Right hindlimb (tissue), 1 donor: ENCODE measurements around the gene DPEP1.
"Not testable (repeated sequence)": the region's sequence is repeated elsewhere in the genome, so short reads cannot be mapped to it uniquely, and the experiment has no call there.

Experiments
- DNase-seq: peaks from one replicate; pipeline ENCODE4 v3.0.0-alpha.2; 2018

The DPEP1 gene

DNA sequence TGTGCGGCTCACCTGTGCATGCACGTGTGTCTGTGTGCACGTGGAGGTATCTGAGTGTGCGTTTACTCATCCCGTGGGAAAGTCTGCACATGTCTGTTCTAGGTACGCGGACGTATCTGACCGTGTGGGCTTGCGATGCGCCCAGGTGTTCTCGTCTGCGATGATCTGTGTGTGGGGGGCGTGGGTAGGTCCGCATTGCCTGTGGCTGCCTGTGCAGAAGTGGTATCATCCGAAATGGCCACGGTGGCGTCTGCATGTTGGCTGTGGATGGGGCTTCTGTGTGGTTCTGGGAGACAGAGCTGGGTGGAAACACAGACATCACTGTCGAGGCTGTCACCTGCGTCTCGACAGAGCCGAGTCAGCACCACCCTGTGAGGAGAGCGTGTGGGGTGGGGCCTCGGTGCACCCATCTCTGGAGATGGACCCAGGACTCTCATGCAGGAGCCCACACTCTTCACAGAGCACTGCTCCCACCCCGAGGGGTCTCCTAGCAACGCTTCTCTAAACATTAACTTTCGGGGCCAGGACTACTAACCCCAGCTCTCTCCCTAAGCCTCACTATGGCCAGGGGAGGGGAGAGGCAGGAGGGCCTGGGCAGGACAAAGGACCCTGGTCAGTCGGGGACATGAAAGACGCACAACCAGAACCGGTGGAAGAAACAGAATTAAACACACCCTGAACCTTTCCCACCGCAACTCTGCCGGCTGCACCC, 8.4 kb downstream of the DPEP1 start:
- no peak for DNase-seq

DNA sequence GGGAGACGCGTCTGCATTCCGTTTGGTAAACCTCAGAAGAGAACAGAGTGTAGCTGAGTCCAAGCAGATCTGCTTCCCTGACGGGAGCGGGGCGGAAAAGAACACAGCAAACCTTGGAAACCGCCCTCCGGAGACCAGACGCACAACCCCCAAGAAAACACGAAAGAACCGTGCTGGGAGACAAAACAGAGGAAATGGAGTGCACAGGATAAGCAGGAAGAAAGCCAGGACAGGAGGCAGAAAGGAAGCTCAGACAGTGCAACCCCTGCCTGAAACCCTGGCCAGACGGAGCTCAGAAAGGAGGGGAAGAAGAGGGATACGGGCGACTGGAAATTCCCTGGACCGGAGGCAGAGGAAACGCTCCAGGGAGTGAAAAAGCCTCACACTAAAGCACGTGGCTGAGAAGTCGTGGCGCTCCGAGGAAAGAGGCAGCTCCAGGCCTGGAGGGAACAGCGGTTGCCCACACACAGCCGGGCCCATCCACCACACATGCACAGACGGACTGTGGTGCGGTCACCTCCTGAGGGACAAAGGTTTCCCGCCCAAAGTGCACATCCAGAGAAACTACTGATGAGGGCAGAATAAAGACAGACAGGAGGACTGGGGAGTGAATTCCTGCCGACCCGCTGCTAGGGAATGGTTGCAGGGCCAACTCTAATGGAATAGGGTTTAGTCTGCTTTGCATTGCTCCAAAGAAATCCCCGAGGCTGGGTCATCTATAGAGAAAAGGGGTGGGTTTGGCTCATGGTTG, 10.2 kb downstream of the DPEP1 start:
- DNase-seq: no peak

DNA sequence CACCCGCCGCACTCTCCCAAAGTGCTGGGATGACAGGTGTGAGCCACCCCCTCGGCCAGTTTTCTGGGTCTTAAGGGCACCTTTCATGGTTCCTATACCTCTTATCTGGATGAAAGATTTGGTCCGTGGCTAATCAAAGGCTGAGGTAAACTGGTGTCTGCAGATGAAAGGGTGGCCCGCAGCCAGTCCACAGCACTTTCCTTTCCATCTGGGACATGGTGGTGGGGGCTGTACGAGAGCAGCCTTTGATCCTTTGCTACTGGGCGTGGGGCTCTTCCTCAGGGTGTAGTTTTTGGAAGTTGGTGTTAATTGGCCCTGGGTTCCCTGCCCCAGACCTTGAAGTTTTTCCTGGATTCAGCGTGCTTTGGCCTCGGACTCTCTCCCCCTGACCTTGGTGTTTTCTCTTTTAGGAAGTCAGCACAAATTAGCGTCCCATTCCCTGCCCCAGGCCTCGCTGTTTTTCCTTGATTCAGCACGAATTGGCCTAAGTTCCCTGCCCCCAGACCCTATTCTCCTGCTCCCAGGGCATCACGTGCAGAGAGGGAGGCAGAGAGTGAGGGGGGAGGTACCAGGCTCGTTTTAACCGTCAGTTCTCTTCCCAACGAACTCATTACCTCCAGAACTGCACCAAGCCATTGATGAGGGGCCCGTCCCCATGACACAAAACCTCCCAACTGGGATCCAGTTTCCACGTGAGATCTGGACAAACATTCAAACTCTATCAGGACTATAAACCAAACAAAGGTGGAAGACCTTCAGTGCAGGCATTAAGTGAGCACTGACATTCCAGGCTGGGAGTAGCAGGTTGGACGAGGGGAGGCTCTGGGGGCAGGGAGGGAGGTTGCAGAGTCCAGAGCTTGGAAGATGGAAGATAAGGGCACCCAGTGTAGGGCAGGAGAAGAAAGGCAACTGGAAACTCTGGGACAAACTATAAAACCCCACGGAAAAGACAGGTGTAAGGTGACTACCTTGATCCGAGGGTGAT, 11.6 kb downstream of the DPEP1 start:
- DNase-seq: no peak

DNA sequence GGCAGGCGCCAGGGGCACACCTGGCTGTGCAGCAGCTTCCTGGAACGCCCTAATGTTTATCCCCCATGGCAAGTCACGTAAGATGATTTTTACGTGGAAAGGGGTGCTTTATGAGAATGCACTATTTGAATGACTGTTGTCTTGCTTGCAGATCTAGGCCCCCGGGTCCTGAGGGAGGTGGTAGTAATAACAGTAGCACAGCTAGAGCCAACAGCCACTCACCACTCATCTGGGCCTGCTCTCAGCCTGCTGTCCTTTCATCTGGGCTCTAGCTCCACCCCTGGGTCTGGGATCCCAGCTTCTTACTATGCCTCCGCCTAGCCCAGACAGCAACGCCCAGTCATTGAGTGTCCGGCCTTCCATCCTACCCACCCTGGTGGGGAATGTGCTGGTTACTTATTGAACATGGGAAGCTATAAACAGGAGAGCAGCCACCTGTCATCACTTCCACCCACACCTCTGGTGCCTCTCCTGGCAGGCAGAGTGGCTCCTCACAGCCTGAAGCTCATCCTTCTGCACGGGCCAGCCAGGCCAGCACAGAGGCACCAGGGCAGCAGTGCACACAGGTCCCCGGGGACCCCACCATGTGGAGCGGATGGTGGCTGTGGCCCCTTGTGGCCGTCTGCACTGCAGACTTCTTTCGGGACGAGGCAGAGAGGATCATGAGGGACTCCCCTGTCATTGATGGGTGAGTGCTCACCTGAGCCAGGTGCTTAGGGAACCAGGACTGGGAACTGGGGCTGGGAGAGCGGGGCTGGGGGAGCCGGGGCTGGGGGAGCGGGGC, 16.6 kb downstream of the DPEP1 start:
- no peak for DNase-seq

DNA sequence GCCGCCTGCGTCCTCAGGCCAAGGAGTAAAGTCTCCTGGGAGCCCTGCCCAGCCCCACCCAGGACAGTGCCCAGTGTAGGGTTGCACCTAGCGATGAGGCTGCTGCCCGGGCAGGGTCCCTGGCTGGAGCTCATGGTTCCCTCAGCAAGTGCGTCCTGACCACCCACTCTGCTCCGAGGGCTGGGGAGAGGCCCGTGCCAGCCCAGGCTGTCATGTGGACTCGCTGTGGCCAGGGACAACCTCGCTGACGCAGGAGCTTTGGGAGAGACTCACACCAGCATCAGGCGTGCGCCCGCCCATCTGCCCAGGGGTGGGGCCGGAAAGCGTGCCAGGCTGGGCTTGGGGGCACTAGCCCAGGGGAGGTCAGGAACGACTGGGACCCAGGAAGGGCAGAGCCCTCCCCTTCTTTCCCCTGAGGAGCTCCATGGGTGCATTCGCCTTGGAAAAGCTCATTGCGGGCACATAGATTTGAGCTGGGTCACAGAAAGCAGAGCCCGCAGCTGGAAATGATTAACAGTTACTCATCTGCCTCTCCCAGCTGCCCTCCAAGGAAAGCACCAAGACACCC, 19.7 kb downstream of the DPEP1 start:
- no peak for DNase-seq

DNA sequence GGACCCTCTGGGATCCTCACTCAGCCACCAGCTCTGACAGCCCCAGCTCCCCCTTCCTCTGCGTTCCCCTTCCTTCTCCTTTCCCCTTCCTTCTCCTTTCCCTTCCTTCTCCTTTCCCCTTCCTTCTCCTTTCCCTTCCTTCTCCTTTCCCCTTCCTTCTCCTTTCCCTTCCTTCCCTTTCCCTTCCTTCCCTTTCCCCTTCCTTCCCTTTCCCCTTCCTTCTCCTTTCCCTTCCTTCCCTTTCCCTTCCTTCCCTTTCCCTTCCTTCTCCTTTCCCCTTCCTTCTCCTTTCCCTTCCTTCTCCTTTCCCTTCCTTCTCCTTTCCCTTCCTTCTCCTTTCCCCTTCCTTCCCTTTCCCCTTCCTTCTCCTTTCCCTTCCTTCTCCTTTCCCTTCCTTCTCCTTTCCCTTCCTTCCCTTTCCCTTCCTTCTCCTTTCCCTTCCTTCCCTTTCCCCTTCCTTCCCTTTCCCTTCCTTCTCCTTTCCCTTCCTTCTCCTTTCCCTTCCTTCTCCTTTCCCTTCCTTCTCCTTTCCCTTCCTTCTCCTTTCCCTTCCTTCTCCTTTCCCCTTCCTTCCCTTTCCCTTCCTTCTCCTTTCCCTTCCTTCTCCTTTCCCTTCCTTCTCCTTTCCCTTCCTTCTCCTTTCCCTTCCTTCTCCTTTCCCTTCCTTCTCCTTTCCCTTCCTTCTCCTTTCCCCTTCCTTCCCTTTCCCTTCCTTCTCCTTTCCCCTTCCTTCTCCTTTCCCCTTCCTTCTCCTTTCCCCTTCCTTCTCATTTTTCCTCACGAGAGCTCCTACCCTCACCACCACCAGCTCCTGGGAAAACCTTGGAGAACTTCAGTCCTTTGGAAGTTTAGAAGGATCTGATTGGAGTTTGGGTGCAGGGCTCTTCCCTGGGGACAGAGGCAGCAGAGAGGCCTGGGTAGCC, 21.3 kb downstream of the DPEP1 start:
- not testable (repeated sequence) for DNase-seq

DNA sequence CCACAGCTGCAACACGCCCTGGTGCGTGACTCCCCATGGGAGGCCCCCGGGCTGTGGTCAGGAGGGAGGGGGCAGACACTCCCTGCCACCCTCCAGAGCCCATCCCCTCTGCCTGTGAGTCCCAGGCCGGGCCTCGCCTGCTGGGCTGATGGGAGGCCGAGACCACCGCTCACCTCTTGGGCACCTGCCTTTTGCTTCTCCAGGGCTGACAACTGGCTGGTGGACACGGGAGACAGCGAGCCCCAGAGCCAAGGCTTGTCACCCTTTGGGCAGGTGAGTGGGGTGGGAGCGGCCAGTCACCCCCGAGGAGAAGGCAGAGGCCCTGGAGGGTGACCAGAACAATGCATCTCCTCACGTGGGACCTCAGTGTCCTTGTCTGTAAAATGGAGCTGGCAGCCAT, 23.2 kb downstream of the DPEP1 start:
- DNase-seq: no peak

DNA sequence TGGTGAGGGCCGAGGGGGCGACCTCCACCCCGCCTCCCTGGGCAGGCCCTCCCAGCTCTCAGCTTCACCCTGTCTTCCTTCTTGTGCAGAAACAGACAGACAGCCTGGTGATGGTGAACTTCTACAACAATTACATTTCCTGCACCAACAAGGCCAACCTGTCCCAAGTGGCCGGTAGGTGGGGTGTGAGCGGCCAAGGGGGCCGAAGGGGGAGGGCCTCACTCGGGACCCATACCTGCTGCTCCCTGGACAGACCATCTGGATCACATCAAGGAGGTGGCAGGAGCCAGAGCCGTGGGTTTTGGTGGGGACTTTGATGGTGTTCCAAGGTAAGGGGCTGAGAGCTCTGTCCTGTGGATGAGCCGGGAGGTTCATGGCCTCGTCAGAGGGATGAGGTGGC, 23.9 kb downstream of the DPEP1 start:
- no peak for DNase-seq

DNA sequence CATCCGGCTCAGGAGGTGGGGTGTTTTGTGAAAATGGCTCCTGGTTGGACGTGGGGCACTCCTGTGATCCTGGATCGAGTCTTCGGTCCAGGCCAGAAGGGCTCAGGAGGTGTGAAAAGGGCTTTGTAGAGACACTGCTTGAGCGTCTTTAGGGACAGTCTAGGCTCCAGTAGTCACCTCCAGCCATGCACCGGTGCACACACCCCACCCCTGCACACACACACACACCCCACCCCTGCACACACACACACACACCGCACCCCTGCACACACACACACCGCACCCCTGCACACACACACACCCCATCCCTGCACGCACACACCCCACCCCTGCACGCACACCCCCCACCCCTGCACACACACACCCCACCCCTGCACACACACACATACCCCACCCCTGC, 25.0 kb downstream of the DPEP1 start:
- DNase-seq: no peak

DNA sequence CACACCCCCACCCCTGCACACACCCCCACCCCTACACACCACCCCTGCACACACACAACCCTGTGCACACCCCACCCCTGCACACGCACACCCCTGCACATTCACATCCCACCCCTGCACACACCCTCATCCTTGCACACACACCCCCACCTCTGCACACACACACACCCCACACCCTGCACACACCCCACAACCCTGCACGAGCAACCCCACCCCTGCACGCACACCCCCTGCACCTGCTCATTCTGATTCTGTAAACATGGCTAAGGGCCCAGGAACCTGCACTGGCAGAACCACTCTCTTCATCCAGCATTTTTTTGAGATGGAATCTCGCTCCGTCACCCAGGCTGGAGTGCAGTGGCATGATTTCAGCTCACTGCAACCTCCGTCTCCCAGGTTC, 25.9 kb downstream of the DPEP1 start:
- no peak for DNase-seq

DNA sequence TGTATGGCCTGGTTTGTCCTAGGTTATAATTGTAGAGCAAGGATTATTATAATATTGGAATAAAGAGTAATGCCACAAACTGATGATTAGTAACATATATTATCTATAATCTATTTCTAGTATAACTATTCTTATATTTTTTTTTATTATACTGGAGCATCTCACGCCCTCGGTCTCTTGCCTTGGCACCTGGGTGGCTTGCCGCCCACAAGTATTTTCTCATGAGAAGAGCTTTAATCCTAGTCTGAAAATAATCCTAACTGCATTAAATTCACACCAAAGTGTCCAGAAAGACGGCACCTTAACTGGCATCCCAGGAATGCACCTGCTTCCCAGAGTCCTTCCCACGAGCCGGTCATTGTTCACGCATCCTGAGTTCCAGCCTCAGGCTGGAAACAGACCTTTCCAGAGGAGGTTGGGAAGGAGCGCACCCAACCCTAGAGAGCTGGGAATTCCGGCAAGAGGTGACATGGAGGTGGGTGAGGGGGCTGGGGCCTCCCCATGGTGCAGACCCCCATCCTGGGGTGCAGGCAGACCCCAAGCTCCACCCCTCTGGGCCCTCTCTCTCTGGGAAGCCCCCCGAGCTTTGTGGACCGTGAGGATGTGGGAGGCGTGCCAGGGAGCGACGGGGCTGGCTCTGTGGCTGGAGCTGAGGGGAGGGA, 28.1 kb downstream of the DPEP1 start:
- DNase-seq: no peak

DNA sequence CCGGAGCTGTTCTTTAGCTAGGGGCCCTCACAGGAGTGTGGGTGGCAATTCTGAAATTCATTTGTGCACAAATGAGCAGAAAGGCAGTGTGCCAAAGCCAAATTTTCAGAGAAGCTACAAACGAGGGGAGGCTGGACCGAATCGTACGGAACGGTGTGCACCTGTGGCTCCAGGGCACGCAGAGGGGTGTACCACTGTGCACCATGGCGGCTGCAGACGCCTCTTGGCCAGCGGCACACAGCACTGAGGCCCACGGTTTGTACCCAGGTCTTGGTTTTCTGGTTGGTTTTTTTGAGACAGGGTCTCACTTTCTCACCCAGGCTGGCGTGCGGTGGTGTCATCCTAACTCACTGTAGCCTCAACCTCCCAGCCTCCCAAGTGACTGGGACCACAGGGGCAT, 29.1 kb downstream of the DPEP1 start:
- DNase-seq: no peak

DNA sequence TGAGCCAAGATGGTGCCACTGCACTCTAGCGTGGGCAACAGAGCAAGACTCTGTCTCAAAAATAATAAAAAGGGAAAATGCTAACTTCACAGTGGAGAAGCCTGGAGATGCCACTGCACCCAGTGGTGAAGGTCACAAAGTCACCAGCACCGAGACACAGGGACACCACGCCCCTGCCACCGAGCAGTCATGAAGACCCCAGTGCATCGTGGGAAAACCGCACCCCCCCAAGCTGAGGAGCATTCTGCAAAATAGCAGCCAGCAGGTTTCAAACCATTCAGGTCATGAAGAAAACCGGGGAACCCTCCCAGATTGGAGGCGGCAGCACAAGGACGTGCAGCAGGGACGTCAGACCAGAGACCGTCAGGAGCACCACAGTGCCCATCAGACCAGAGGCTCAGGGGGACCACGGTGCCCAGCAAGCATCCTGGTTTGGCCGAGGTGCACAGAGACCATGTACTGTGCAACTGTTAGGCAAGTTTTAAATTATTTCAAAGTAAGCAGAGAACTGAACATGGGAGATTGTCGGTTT, 30.4 kb downstream of the DPEP1 start:
- no peak for DNase-seq

DNA sequence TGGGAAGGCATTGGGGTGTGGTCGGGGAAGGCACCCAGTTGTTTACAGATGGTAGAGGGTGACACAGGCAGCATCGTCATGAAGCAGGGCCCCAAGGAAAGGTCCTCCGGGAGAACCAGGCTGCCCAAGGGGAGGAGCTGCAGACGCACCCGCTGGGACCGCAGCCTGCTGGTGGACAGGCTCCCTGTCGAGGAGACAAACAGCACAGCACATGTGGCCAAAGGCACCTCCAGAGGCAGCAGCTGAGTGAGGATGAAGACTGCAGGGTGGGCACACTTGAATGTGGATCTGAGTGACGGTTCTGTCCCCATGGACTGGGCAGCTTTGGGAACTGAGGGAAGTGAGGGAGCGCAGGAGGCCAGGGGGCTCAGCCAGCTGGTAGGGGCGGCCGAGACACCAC, 31.7 kb downstream of the DPEP1 start:
- no peak for DNase-seq

DNA sequence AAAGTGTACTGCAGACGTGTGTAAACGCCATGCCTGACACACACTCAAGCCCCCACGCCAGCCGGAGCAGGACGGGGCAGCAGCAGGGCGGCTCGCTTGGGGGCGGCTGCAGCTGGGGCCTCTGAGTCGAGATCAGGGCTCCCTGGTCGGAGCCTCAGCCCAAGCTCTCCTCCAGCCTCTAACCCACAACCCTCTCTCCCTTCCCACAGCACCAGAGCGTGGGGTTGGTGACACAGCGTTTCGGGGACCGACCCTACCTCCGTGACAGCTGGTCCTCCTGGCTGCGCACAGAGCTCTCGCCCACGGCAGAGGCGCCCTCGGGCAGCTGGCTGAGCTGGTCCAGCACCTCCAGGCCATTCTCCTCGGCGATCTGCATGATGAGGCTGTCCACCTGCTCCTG, 32.8 kb downstream of the DPEP1 start:
- DNase-seq: no peak

DNA sequence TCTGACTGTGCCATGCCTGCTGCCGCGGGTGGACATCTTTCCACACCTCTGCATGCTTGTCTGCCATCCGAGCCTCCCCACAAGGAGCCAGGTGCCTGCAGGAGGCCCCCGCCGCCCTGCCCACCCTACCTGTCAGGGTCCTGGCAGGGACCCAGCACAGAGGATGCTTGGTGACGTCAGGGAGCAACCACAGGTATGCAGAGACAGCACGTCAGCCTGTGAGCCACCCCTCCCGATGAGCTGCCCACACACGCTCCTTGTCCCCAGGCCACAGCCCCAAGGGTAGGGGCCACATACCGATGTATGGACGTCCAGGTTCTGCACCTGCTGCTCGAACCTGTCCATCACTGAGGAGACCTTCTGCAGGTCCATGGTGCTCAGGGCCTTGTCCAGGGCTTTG, 33.5 kb downstream of the DPEP1 start:
- no peak for DNase-seq

DNA sequence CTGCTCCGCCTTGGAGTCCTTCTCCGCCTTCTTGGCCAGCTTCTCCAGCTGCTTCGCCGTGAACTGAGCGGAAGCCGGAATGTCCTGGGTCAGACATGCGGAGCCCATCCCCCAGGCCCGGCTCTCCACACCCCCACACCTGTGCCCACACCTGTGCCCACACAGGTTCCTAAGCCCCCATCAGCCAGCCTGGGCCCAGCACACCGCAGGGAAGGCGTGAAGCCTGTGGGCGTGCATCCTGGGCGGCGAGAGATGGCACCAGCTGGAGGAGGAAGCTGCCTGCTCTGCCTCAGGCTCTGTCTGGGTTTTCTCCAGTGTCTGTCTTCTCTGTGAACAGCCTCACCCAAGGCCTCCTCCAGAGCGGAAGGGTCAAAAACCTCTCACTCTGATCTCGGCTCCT, 38.1 kb downstream of the DPEP1 start:
- no peak for DNase-seq

DNA sequence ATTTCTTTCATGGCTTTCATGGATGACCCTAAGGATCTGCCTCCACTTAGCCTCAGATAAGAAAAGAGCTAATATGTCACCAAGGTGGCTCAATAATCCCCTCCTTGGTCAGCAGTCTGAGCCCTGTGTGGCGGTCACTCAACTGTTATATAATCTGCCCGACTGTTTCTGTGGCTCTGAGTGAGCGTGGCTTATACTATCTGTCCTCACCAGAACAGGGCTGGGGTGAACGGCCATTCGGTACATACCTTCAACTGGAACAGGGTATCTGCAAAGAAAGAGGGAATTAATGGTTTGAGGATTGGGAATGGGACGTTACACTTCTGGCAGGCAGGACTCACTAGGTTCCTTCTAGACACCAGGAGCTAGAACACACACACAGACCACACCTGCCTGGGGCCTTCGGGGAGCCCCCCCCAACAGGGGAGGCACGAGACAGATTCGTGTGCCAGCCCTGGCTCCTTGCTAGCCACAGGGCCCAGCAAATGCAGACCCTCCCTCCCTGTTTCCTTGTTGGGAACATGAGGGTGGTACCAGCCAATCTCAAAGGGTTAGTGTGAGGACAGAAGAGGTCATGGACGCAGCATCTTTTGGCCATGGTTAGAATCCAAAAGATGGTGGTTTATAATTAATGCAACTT, 40.3 kb downstream of the DPEP1 start:
- DNase-seq: no peak

DNA sequence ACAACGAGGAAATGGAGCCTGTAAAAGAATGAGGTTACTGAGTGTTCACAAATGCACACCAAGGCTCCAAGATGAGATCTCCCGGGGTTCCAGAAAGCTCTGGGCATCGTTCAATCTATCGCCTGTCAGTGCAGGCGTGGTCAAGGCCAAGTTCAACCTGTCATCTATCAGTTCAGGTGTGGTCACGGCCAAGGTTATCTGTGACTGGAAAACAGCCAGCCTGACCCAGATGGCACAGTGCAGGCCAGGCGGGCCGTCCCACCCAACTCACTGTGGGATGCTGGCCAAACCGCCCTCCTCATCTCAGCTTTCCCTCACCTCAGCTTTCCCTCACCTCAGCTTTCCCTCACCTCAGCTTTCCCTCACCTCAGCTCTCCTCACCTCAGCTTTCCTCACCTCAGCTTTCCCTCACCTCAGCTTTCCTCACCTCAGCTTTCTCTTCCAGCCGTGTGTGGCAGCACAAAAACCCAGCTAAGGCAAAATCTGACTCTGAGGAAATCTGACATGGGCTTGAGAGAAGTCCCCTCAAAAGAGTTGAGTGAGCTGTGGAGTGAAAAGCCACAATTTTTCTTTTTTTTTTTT, 41.7 kb downstream of the DPEP1 start:
- DNase-seq: no peak
